HG03064 (cell line): Measurements from ENCODE around the gene MAP2K5.

Experiments
- ATAC-seq: cut with Tn5 transposase; IDR thresholded peaks from one replicate; pipeline ENCODE4 v1.9.1; 2021; ENCODE audit warnings: low read depth; ENCODE audit not compliant: unreplicated experiment

Gene MAP2K5

DNA sequence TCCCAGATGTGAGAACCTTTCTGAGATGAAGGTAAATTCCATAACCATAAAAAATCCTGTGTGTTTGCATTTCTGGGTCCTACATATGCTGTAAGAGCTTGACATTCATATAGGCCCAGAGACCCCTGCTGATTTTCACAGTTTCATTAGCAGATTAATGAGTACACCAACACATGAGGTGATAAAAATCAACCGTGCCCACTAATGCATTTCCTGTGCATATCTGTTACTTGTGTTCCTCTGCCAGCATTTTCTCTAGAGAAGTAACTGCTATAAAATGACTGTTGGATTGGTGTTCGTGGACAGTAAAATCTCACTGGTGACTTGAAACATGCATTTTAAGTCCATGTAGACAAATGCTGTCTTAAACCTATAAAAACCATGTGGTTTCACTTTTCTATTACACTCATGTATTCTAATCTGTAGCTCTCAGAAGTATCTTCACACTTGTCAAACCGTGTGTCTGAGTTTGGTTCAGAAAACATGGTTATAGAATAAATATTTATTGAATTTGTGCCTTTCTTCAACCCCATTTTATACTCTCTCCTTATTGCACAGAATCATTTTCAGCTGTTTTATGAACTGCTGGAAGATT is 14.6 kb downstream of the MAP2K5 start:
- no peak for ATAC-seq

GRCh38 chr15:67558502-67558901 is 16.0 kb downstream of the MAP2K5 start:
- ATAC-seq, result no peak

DNA sequence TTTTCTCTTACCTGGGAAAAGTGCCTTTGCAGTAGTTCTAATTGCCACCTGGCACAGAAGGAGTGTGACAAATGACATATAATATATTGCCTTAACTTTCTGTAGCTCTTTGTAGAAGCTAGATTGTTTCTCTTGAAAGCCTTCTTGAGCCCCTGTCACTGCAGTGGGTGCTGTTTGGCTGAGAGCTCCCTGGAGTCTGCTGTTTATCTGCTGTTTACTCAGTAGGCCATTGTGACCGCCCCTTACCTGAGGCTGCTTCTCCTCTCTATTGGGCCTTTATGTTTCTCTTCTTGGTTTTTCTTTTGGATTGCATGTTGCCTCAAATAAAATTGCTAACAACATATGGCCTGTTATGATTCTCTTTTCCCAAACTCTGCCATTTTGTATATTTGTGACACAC is 16.7 kb downstream of the MAP2K5 start:
- ATAC-seq, result no peak

DNA sequence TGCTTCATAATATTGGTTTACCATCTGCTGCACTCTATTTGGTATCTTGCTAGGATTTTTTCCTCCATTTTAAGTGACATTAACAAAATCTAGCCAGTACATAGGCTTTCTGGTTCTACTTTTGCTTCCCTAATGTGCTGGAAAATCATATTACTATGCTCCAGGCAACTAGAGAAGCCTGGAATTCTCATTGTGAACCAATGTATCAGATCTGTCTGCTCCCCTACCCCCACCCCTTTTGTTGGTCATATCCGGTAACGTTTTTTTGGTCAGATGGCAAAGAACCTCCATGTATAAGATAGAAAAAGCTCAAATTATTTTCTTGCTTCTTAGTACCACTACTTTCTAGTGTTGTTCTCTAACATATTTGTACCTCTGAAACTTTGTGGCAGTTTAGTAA is 17.1 kb downstream of the MAP2K5 start:
- no peak for ATAC-seq

- no peak for ATAC-seq
These were observed 17.8 kb downstream of the MAP2K5 start for GRCh38 chr15:67560320-67560719.

DNA sequence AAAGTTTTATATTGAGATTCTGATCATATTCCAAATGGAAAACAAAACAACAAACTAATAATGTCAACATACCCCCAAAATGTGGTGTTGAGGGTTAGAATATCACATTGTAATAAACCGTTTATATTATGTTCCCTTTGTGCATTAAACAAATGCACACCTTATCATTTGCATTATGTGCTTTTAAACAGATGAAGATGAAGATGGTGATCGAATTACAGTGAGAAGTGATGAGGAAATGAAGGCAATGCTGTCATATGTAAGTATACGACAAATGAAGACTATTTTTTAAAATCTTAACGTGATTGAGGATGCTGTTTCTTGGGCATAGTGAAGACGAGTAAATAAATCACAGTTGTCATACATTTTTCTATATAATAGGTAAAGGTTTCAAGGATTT is 20.6 kb downstream of the MAP2K5 start:
- no peak for ATAC-seq

- peak; percentile 90 for ATAC-seq
These were observed 21.8 kb downstream of the MAP2K5 start for GRCh38 chr15:67564021-67564967.

DNA sequence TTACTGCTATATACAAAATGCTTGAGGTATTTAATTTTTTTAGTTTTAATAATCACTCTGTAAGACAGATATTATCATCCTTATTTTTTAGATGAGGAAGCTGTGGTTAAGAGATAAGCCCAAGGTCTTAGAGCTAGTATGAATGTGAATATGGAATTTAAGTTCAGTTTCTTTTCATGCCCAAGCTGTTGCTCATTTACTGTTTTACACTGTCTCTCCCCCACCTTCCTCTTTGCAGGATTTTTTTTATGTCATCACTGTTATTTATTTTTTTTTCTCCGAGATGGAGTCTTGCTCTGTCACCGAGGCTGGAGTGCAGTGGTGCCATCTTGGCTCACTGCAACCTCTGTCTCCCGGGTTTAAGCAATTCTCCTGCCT is 22.5 kb downstream of the MAP2K5 start:
- peak; percentile 51 for ATAC-seq

DNA sequence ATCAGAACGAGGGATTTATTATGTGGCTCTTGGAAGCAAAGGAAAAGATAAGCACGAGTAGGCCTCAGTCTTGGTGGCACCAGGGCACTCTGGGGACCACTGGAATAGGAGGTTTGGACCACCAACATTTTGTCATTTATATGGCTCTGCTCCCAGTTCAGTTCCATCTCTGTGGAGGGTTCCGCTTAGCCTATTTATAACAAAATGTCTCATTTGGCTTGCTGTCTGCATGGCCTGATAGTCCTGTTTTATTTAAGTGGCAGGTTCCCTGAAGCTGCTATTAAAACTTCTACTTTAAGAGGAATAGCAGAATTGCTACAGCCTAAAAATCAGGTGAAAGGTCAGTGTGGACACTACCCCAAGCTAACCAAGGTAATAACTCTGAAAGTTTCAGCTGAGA is 27.2 kb downstream of the MAP2K5 start:
- no peak for ATAC-seq

DNA sequence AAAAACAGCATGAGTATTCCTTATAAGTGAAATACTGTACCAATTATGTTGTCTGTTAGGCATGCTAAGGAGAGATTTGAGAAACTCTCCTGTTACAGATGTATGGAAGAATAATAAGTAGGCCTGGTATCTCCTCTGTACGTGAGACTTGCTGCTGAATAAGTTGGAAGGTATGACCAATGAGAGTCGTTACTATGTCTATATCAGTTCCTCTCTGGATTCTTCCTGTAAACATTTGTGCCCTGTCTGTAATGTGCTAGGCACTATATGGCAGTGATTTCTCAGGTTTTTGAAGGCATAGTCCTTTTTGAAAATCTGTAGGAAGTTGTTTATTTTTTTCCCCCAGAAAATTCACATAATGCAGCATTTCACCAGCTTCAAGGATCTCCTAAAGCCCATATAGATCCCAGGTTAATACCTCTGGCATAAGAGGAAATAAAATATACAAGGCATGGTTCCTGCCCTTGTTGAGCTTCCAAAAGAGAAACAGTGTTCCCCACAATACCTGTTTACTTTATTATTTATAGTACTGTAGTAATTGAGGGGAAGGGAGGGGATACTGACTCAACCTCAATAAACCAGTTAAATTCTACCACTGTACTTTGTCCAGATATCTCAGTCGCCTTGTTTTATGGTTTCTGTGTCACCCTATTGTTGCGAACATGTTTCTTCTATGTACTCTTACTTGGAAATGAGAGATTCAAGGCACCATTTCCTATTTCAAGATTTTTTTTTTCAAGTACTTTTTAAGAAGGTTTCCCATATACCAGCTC is 28.6 kb downstream of the MAP2K5 start:
- ATAC-seq, result no peak

GRCh38 chr15:67571648-67572415 is 29.3 kb downstream of the MAP2K5 start:
- ATAC-seq, result no peak

DNA sequence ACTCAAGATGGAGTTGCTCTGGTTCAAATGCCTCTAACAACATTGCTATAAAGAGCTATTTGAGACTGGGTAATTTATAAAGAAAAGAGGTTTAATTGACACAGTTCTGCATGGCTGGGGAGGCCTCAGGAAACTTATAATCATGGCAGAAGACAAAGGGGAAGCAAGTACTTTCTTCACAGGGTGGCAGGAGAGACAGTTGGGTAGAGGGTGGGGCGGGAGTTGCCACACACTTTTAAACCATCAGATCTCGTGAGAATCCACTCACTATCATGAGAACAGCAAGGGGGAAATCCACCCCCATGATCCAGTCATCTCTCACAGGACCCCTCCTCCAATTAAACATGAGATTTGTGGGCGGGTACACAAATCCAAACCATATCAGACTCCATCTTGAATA is 30.7 kb downstream of the MAP2K5 start:
- no peak for ATAC-seq

DNA sequence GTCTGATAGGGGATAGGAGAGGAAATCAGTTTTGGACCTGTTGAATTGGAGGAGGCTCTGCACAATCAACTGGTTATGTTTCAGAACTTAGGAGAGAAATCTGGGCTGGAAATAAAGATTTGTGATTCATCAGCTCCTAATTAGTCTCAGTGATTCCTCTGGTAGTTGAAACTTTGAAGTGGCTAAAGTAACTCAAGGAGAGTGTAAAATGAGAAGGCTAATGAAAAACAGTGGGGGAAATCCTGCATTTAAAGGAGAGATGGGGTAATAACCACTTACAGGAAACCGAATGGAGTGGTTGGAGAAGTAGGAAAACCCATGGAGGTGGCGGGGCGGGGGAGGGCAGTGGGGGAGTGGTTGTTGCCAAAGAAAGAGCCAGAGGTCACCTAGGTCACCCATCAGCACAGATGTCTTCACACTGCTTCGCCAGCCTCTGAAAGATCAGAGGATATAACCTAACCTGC is 32.6 kb downstream of the MAP2K5 start:
- ATAC-seq, result no peak

DNA sequence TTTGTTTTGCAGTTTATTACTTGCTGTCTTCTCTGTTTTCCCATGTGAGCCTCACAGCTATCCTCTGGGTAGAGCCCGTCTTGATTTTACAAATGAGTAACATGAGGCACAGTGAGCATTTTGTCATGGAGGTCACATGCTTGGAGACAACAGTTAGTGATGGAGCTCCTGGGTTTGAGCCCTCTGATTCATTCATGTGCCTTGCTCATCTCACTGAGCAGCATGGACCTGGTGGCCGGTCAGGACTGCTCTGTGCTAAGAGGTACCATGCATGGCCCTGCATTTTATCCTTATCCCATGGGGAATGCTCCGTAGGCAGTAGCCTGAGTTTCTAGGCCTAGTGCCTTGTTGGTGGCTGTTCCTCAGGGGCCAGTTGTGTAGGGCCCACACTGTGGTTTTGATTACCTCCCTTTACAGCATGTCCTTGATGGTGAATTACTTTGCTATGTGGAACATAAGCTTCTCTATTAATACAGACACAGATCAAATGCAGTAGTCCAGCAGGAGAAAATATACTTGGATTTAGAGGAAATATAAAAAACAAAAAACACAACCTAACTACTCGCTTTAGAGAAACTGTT is 35.6 kb downstream of the MAP2K5 start:
- ATAC-seq, result no peak

- no peak for ATAC-seq
These were observed 36.7 kb downstream of the MAP2K5 start for GRCh38 chr15:67579164-67579563.

GRCh38 chr15:67579967-67580366 is 37.5 kb downstream of the MAP2K5 start:
- no peak for ATAC-seq

DNA sequence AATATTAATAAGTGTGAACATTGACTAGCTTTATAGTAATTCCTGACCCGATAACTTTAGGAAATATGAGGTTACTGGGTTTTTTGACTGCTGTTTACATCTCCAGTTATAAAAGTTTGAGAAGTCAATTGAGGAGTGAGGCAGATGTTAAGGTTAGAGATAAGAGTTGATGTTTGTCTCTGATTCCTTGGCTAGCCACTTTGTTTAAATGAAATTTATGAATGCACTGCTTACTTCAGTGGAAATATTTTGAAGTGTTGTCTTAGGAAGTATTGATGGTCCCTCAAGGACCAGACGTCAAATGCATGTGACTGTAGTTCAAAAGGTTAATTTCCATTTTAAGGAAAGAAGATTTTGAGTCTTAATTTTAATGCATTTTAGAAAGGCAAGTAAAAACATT is 41.7 kb downstream of the MAP2K5 start:
- no peak for ATAC-seq

GRCh38 chr15:67585681-67586080 is 43.2 kb downstream of the MAP2K5 start:
- no peak for ATAC-seq

- no peak for ATAC-seq
These were observed 44.8 kb downstream of the MAP2K5 start for GRCh38 chr15:67587331-67587730.

DNA sequence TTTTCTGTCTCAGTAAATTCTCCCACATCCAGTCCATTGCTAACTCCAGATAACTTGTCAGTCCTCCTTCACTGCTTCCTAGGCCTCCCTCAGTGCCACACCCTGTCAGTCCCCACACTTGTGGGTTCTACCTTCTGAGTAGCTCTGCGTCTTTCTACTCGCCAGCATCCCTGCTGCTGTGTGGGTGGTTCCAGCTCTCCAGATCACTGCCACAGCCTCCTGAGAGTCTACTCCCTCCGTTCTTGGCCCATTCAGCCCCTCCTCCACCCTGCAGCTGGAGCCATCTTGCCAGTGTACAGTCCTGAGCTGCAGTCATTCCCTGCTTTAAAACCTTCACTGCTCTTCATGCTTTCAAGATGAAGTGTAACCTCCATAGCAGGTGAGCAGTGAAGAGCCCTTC is 45.3 kb downstream of the MAP2K5 start:
- no peak for ATAC-seq
